Stomach (tissue), 4 donors: ENCODE data around the gene DIS3L2.

ENCODE experiments used
- CTCF ChIP-seq, 7 experiments: fragments of 450-650 bp in 4 of 7; fragments of 200-600 bp in 3 of 7; sonication (generic) in 3 of 7; IDR thresholded peaks; one replicate each; pipeline ENCODE4 v1.5.1; 2016 to 2019; ENCODE audit warnings: antibody characterized with exemption in 7 of 7, control low read depth in 2 of 7, mild to moderate bottlenecking in 1 of 7
- EP300 ChIP-seq: sonication (generic); formaldehyde crosslinking; IDR thresholded peaks from one replicate; pipeline ENCODE4 v1.6.1; 2017; ENCODE audit warnings: antibody characterized with exemption

- TF ChIP-seq CTCF (IDR thresholded peaks at IDR 0.05) (no peak), EP300 (no peak)
These were observed 329.8 kb downstream of the DIS3L2 start for GRCh38 chr2:232291343-232291742.
